Panc1 (cell line): ENCODE measurements around the gene CDKN1C. TPM values are rescaled to one million over a fixed set of nuclear protein-coding genes. Genes with fewer than 3 reads are reported as not detected.

Source experiments
- ATAC-seq: fragments of 200-7000 bp; cut with Tn5 transposase; 2 replicates; pipeline ENCODE4 v1.9.1; 2020; ENCODE audit warnings: mild to moderate bottlenecking, moderate library complexity
- BruUV-seq: library from RNA; stranded (reverse); fragments of 400-500 nt; replicated peaks from 2 replicates; lab custom pipeline; 2021; lab: Mats Ljungman, UMichigan
- CTCF ChIA-PET: fragments of 300-600 bp; sonication (Branson Sonifier 250); formaldehyde crosslinking; loops from one replicate; lab custom pipeline; 2022; ENCODE audit warnings: antibody characterized with exemption; lab: Charles Lee
- POLR2A ChIA-PET: fragments of 300-600 bp; sonication (Branson Sonifier 250); formaldehyde crosslinking; loops from one replicate; lab custom pipeline; 2022; ENCODE audit warnings: antibody characterized with exemption; lab: Charles Lee
- DNase-seq: peaks from one replicate; pipeline ENCODE4 v3.0.0-alpha.2; 2010; ENCODE audit warnings: low read depth, low spot score
- H3K27ac ChIP-seq: 2 replicates; pipeline ENCODE4 v1.5.1; 2011; ENCODE audit warnings: mild to moderate bottlenecking, low read length, inconsistent platforms
- H3K27me3 ChIP-seq: fragments of 200-500 bp; sonication (Bioruptor generic); 2 replicates; pipeline ENCODE4 v1.6.0; 2014; ENCODE audit warnings: low read length, inconsistent platforms; ENCODE audit not compliant: control insufficient read depth, insufficient read depth
- H3K36me3 ChIP-seq: fragments of 200-500 bp; sonication (Bioruptor generic); 2 replicates; pipeline ENCODE4 v1.5.1; 2014; ENCODE audit warnings: inconsistent platforms, mild to moderate bottlenecking, low read length, moderate library complexity; ENCODE audit not compliant: control insufficient read depth, insufficient read depth
- H3K4me1 ChIP-seq: 2 replicates; pipeline ENCODE4 v1.5.1; 2011; ENCODE audit warnings: inconsistent platforms, mild to moderate bottlenecking, low read length, moderate library complexity; ENCODE audit not compliant: control insufficient read depth, insufficient read depth
- H3K4me3 ChIP-seq, 2 experiments: 2 replicates each; pipeline ENCODE4 v1.5.1; 2011 to 2012; ENCODE audit warnings: low read depth in 2 of 2, low read length in 2 of 2, mild to moderate bottlenecking in 2 of 2, inconsistent platforms in 1 of 2, moderate library complexity in 1 of 2
- H3K9me3 ChIP-seq: fragments of 200-500 bp; sonication (Bioruptor generic); 2 replicates; pipeline ENCODE4 v1.5.1; 2014; ENCODE audit warnings: low read depth, mild to moderate bottlenecking, inconsistent platforms, low read length, moderate library complexity; ENCODE audit not compliant: control insufficient read depth, insufficient read depth
- POLR2AphosphoS5 ChIP-seq: IDR thresholded peaks from 2 replicates; pipeline ENCODE4 v1.6.1; 2012; ENCODE audit warnings: mild to moderate bottlenecking, low read depth, low read length, moderate library complexity
- SIN3A ChIP-seq: IDR thresholded peaks from 2 replicates; pipeline ENCODE4 v1.6.1; 2012; ENCODE audit warnings: low read depth, mild to moderate bottlenecking, low read length, moderate library complexity, borderline replicate concordance; ENCODE audit not compliant: insufficient read depth
- TCF7L2 ChIP-seq: IDR thresholded peaks from 2 replicates; pipeline ENCODE4 v1.6.1; 2011; ENCODE audit warnings: mild to moderate bottlenecking, low read depth, low read length, inconsistent platforms
- in situ Hi-C: cut with HindIII; loops from 2 replicates; pipeline ENCODE4 v1.10.0; 2016; ENCODE audit warnings: low sequenced_read_pairs, low pct_unique_long_range_greater_than_20kb
- intact Hi-C: fragments of 100-400 bp; cut with micrococcal nuclease; formaldehyde crosslinking; loops from one replicate; pipeline ENCODE4 v1.10.0; 2022; ENCODE audit not compliant: unreplicated experiment
- total RNA-seq: library from RNA; stranded (reverse); gene quantifications from one replicate; pipeline ENCODE4 v1.2.1, GENCODE V29; 2021; ENCODE audit not compliant: unreplicated experiment
- TF ChIP-seq, protein P1 (sequence below), 2 experiments: IDR thresholded peaks; 2 replicates each; pipeline ENCODE4 v1.6.1; 2011 to 2012; ENCODE audit warnings: low read depth in 2 of 2, control low read depth in 1 of 2, low read length in 1 of 2, mild to moderate bottlenecking in 1 of 2, moderate library complexity in 1 of 2; ENCODE audit not compliant: insufficient read depth in 1 of 2
- TF ChIP-seq, protein P2 (sequence below): fragments of 450-650 bp; IDR thresholded peaks from 2 replicates; pipeline ENCODE4 v1.5.1; 2017; ENCODE audit warnings: mild to moderate bottlenecking

CDKN1C gene
- total RNA-seq, 1 experiment from 2014 or later = 4.6 TPM

DNA sequence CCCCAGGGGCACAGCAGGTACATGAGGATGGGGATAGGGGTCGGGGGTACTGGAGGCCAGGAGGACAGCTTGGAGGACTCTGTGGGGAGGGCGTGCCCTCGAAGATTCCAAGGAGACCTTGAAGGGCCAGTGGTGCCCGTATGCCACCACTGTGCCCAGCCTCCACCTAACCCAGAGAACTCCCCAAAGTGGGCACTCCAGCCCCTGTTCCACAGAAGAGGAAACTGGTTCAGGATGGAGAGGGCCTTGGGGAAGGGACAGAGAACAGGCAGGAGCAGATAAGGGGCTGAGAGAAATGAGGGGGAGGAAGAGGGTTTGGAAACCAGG lies 45.8 kb upstream of the CDKN1C start:
- Histone ChIP-seq H3K27ac (peak overlapping the region; percentile 40; the same call in 1 of the 2 replicates), H3K4me1 (peaks cover 55% of the 10 kb centered on the region), H3K36me3 (no peaks in the 10 kb centered on the region; the same call in 1 of the 2 replicates), H3K9me3 (no peaks in the 10 kb centered on the region), H3K27me3 (no peaks in the 10 kb centered on the region), H3K4me3 (no peak overlapping the region)
- BruUV-seq = no TSS peak
- no peak for ATAC-seq
- CTCF ChIA-PET = interaction anchor here (3.0 kb wide), 1 partner anchor 40 kb away, joined by 7 read pairs; no protein-coding TSS in a partner anchor
- intact Hi-C loops (loop anchor here (10.0 kb wide), 2 partner anchors 163 to 293 kb away; no protein-coding TSS in a partner anchor), in situ Hi-C loops (no loop called here)
- DNase-seq = no peak
- TF ChIP-seq SIN3A (no peak), TCF7L2 (no peak), POLR2AphosphoS5 (no peak)
- TF ChIP-seq, protein P1, sequence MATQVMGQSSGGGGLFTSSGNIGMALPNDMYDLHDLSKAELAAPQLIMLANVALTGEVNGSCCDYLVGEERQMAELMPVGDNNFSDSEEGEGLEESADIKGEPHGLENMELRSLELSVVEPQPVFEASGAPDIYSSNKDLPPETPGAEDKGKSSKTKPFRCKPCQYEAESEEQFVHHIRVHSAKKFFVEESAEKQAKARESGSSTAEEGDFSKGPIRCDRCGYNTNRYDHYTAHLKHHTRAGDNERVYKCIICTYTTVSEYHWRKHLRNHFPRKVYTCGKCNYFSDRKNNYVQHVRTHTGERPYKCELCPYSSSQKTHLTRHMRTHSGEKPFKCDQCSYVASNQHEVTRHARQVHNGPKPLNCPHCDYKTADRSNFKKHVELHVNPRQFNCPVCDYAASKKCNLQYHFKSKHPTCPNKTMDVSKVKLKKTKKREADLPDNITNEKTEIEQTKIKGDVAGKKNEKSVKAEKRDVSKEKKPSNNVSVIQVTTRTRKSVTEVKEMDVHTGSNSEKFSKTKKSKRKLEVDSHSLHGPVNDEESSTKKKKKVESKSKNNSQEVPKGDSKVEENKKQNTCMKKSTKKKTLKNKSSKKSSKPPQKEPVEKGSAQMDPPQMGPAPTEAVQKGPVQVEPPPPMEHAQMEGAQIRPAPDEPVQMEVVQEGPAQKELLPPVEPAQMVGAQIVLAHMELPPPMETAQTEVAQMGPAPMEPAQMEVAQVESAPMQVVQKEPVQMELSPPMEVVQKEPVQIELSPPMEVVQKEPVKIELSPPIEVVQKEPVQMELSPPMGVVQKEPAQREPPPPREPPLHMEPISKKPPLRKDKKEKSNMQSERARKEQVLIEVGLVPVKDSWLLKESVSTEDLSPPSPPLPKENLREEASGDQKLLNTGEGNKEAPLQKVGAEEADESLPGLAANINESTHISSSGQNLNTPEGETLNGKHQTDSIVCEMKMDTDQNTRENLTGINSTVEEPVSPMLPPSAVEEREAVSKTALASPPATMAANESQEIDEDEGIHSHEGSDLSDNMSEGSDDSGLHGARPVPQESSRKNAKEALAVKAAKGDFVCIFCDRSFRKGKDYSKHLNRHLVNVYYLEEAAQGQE (IDR thresholded peaks at IDR 0.05; ENCODE audit: insufficient read depth in 1 of 2, low read depth in 2 of 2, low read length in 1 of 2) = no peak
- TF ChIP-seq, protein P2, sequence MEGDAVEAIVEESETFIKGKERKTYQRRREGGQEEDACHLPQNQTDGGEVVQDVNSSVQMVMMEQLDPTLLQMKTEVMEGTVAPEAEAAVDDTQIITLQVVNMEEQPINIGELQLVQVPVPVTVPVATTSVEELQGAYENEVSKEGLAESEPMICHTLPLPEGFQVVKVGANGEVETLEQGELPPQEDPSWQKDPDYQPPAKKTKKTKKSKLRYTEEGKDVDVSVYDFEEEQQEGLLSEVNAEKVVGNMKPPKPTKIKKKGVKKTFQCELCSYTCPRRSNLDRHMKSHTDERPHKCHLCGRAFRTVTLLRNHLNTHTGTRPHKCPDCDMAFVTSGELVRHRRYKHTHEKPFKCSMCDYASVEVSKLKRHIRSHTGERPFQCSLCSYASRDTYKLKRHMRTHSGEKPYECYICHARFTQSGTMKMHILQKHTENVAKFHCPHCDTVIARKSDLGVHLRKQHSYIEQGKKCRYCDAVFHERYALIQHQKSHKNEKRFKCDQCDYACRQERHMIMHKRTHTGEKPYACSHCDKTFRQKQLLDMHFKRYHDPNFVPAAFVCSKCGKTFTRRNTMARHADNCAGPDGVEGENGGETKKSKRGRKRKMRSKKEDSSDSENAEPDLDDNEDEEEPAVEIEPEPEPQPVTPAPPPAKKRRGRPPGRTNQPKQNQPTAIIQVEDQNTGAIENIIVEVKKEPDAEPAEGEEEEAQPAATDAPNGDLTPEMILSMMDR = no peak
- POLR2A ChIA-PET = no interaction called here

- ATAC-seq (peak; percentile 67), DNase-seq (peak; percentile 82)
- peak; percentile 43; the same call in 1 of the 2 replicates for TF ChIP-seq POLR2AphosphoS5
- no peak for TF ChIP-seq TCF7L2
- TF ChIP-seq, protein P1 (IDR thresholded peaks at IDR 0.05; ENCODE audit: insufficient read depth in 1 of 2, low read depth in 2 of 2, low read length in 1 of 2) = peak in 1 of 2 experiments; percentile 72; a peak in 1 of 4 replicates
- TF ChIP-seq, protein P2 = peak; percentile 100
- no peak; the same call in 1 of the 2 replicates for TF ChIP-seq SIN3A
- ChIA-PET CTCF (interaction anchor here (0.8 to 3.0 kb wide), 5 partner anchors 10 to 975 kb away, joined by 3 to 8 read pairs (median 7); no protein-coding TSS in a partner anchor), POLR2A (no interaction called here)
- BruUV-seq = no TSS peak
- Histone ChIP-seq H3K4me1 (peaks cover 57% of the 10 kb centered on the region), H3K4me3 (peak overlapping the region; percentile 73 to 84), H3K36me3 (no peaks in the 10 kb centered on the region; the same call in 1 of the 2 replicates), H3K27ac (peak overlapping the region; percentile 97), H3K27me3 (no peaks in the 10 kb centered on the region), H3K9me3 (no peaks in the 10 kb centered on the region)
- intact Hi-C loops = loop anchor here (10.0 kb wide), 2 partner anchors 164 to 294 kb away; no protein-coding TSS in a partner anchor
- in situ Hi-C loops = no loop called here
These were observed 45.3 kb upstream of the CDKN1C start for GRCh38 chr11:2930704-2931419.
